KMS-11 (cell line): ENCODE data around the gene CYP2A6.
A peak's percentile ranks its signal among the peaks of the same experiment; 100 is the strongest.

Source experiments
- H2AFZ ChIP-seq: fragments of 200-600 bp; sonication (generic); 2 replicates; pipeline ENCODE4 v1.6.1; 2016; ENCODE audit warnings: antibody characterized with exemption, mixed run types, low read depth
- H3K27ac ChIP-seq: fragments of 200-600 bp; sonication (generic); 2 replicates; pipeline ENCODE4 v1.6.1; 2016; ENCODE audit warnings: mild to moderate bottlenecking, mixed run types
- H3K27me3 ChIP-seq: fragments of 200-600 bp; sonication (generic); 2 replicates; pipeline ENCODE4 v1.6.1; 2017; ENCODE audit warnings: mild to moderate bottlenecking, low read depth, mixed run types, moderate library complexity; ENCODE audit not compliant: insufficient read depth
- H3K36me3 ChIP-seq: fragments of 200-600 bp; sonication (generic); 2 replicates; pipeline ENCODE4 v1.6.1; 2017; ENCODE audit warnings: mild to moderate bottlenecking, mixed run types; ENCODE audit not compliant: insufficient read depth
- H3K4me1 ChIP-seq: fragments of 200-600 bp; sonication (generic); 2 replicates; pipeline ENCODE4 v1.6.1; 2016; ENCODE audit warnings: mild to moderate bottlenecking, low read depth, mixed run types; ENCODE audit not compliant: poor library complexity, severe bottlenecking
- H3K4me2 ChIP-seq: fragments of 200-600 bp; sonication (generic); 2 replicates; pipeline ENCODE4 v1.7.0; 2016; ENCODE audit warnings: mild to moderate bottlenecking, mixed run types
- H3K4me3 ChIP-seq: fragments of 200-600 bp; sonication (generic); IDR thresholded peaks from 2 replicates; pipeline ENCODE4 v1.6.1; 2017; ENCODE audit warnings: low read depth, low read length, mixed read lengths; ENCODE audit not compliant: insufficient read depth
- H3K79me2 ChIP-seq: fragments of 200-600 bp; sonication (generic); 2 replicates; pipeline ENCODE4 v1.6.1; 2016; ENCODE audit warnings: low read depth, mixed run types; ENCODE audit not compliant: insufficient read depth
- H3K9ac ChIP-seq: fragments of 200-600 bp; sonication (generic); 2 replicates; pipeline ENCODE4 v1.6.1; 2016; ENCODE audit warnings: mild to moderate bottlenecking, mixed run types
- H4K20me1 ChIP-seq: fragments of 200-600 bp; sonication (generic); 2 replicates; pipeline ENCODE4 v1.6.1; 2016; ENCODE audit warnings: mild to moderate bottlenecking, mixed run types; ENCODE audit not compliant: insufficient read depth
- TF ChIP-seq, protein P1 (sequence below): fragments of 200-600 bp; sonication (generic); conservative IDR thresholded peaks from 2 replicates; pipeline ENCODE4 v1.6.1; 2017; ENCODE audit warnings: low read depth, mild to moderate bottlenecking, antibody characterized with exemption, low read length, moderate library complexity, mixed read lengths

CYP2A6 gene

DNA sequence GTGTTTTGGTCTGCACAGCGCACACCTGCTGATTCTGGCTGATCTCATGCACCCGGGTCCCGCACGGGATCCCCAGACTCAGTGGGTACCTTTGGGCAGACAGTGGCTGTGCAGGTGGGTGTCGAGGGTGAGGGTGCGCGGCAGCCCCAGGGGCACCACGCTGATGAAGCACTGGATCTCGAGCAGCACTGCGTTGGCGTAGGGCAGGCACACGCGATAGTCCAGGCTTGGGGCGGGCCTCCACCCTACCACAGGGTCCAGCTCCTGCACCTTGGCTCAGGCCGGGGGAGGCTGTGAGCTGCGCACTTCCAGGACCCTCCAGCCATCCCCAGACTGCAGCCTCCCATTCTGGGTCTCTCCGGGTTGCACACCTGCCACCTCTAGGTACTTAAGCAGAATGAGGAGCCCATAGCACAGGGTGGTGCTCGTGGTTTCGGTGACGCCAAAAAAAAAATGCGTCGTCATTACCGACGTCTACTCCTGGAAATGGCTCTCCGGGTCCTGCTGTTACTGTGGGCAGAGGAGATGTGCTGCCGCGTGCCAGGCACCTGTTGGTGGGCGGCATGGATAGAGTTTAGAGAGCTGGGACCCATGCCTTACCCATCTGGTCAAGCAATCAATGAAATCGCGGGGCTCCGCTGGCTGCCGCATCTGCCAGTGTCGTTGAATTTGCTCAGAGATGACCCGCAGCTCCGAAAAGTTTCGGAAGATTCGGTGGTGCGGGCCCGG is 40.7 kb downstream of the CYP2A6 start:
- Histone ChIP-seq H3K4me3 (no peak overlapping the region), H3K4me1 (peaks cover 6% of the 10 kb centered on the region), H3K9ac (no peak overlapping the region), H3K4me2 (no peak overlapping the region), H4K20me1 (0 out of 2 replicates have a peak, but pooled peaks cover 6% of the 10 kb centered on the region), H3K27me3 (no peaks in the 10 kb centered on the region), H2AFZ (no peak overlapping the region), H3K36me3 (no peaks in the 10 kb centered on the region), H3K79me2 (no peaks in the 10 kb centered on the region), H3K27ac (no peak overlapping the region)
- TF ChIP-seq, protein P1, sequence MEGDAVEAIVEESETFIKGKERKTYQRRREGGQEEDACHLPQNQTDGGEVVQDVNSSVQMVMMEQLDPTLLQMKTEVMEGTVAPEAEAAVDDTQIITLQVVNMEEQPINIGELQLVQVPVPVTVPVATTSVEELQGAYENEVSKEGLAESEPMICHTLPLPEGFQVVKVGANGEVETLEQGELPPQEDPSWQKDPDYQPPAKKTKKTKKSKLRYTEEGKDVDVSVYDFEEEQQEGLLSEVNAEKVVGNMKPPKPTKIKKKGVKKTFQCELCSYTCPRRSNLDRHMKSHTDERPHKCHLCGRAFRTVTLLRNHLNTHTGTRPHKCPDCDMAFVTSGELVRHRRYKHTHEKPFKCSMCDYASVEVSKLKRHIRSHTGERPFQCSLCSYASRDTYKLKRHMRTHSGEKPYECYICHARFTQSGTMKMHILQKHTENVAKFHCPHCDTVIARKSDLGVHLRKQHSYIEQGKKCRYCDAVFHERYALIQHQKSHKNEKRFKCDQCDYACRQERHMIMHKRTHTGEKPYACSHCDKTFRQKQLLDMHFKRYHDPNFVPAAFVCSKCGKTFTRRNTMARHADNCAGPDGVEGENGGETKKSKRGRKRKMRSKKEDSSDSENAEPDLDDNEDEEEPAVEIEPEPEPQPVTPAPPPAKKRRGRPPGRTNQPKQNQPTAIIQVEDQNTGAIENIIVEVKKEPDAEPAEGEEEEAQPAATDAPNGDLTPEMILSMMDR = no peak

DNA sequence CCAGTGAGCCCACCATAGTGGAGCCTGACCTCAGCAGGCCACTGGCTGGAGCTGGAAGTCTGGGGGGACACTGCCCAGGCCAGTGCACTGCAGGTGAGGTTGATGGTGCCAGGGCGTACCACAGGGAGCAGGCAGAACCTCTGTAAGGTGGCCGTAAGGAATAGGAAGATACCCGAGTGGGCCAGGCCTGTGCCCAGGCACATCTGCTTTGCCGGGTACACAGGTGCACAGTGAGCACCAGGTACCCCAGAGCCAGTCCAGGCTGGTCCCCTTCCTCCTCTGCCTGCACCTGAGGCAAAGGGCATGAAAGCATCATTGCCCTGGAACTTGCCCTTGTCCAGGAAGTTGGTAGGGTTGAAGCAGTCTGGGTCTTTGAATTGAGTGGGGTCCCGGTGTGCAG is 41.8 kb downstream of the CYP2A6 start:
- Histone ChIP-seq H3K9ac (no peak overlapping the region), H3K4me3 (no peak overlapping the region), H3K36me3 (no peaks in the 10 kb centered on the region), H3K4me2 (no peak overlapping the region), H3K79me2 (0 out of 2 replicates have a peak, but pooled peaks cover under 1% of the 10 kb centered on the region), H4K20me1 (0 out of 2 replicates have a peak, but pooled peaks cover 6% of the 10 kb centered on the region), H2AFZ (no peak overlapping the region), H3K27me3 (no peaks in the 10 kb centered on the region), H3K27ac (no peak overlapping the region), H3K4me1 (peaks cover 14% of the 10 kb centered on the region)
- TF ChIP-seq, protein P1 = no peak

DNA sequence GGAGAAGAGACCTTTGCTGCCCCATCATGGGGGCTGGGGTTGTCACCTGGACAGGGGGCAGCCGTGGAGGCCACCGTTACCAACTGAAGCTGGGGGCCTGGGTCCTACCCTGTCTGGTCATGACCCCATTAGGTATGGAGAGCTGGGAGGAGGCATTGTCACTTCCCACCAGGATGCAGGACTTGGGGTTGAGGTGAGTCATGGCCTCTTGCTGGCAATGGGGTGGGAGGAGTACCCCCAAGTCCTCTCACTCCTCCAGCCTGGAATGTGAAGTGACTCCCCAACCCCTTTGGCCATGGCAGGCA is 42.3 kb downstream of the CYP2A6 start:
- H3K4me1 ChIP-seq = peaks cover 19% of the 10 kb centered on the region
- TF ChIP-seq, protein P1 = no peak; the same call in 1 of the 2 replicates
- no peak overlapping the region for H3K27ac ChIP-seq
- no peak overlapping the region for H3K9ac ChIP-seq
- no peaks in the 10 kb centered on the region for H3K36me3 ChIP-seq
- no peak overlapping the region for H2AFZ ChIP-seq
- 0 out of 2 replicates have a peak, but pooled peaks cover 6% of the 10 kb centered on the region for H4K20me1 ChIP-seq
- H3K4me2 ChIP-seq = no peak overlapping the region
- H3K27me3 ChIP-seq = no peaks in the 10 kb centered on the region
- H3K4me3 ChIP-seq = no peak overlapping the region
- peaks cover 6% of the 10 kb centered on the region; the same call in 1 of the 2 replicates for H3K79me2 ChIP-seq

DNA sequence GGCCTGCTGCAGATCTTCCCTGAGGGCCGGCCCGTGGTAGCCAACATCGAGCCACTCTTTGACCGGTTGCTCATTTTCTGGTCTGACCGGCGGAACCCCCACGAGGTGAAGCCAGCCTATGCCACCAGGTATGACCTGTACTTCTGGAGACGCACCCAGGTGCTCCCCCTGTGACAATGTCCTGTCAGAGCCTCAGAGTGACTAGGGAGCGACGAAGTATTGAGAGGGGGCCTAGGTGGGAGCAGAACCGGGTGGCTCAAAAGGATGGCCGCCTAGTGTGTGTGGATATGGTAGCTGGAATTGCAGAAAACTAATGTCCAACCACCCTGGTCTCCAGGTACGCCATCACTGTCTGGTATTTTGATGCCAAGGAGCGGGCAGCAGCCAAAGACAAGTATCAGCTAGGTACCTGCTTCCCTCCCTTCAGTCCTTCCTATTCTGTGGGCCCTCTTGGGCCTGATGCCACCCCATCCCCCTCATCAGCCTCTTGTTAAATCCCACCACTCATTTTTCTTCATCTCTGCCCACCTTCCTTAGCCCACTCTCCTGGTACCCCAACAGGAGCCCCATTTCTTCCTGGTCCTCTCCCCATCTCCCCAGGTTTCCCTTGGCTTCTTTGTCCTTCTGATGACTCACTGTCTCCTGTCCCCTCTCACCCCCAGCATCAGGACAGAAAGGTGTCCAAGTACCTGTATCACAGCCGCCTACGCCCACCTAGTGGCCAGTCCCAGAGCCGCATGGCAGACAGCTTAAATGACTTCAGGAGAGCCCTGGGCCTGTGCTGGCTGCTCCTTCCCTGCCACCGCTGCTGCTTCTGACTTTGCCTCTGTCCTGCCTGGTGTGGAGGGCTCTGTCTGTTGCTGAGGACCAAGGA is 42.9 kb downstream of the CYP2A6 start:
- no peak overlapping the region for H2AFZ ChIP-seq
- no peaks in the 10 kb centered on the region for H3K36me3 ChIP-seq
- H3K27ac ChIP-seq = no peak overlapping the region
- peaks cover 25% of the 10 kb centered on the region for H3K4me1 ChIP-seq
- H3K4me3 ChIP-seq = no peak overlapping the region
- no peak overlapping the region for H3K9ac ChIP-seq
- H4K20me1 ChIP-seq = 0 out of 2 replicates have a peak, but pooled peaks cover 9% of the 10 kb centered on the region
- H3K27me3 ChIP-seq = no peaks in the 10 kb centered on the region
- H3K4me2 ChIP-seq = no peak overlapping the region
- TF ChIP-seq, protein P1 = peak; percentile 37; the same call in 1 of the 2 replicates
- H3K79me2 ChIP-seq = peaks cover 7% of the 10 kb centered on the region; the same call in 1 of the 2 replicates
